ENCODE data around the gene PSAT1.

DNA sequence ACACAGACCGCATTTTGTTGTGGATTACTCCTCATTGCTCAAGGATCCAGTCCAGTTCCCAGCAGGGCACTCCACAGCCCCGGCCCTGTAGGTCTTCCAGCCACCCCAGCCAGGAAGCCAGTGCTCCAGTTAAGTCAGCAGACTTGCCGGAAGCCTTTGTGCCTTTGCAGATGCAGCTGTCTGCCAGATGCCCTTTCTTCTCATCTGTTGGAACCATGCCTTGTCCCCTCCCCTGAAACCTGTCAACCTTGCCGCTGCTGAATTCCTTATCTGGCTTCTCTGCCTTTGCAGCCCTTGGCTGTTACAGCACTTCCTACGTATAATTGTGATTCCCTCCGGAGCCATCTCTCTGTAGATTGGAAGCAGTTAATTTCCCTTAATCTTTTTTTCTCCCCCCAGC, 28.4 kb downstream of the PSAT1 start:
- TF ChIP-seq, protein P1, sequence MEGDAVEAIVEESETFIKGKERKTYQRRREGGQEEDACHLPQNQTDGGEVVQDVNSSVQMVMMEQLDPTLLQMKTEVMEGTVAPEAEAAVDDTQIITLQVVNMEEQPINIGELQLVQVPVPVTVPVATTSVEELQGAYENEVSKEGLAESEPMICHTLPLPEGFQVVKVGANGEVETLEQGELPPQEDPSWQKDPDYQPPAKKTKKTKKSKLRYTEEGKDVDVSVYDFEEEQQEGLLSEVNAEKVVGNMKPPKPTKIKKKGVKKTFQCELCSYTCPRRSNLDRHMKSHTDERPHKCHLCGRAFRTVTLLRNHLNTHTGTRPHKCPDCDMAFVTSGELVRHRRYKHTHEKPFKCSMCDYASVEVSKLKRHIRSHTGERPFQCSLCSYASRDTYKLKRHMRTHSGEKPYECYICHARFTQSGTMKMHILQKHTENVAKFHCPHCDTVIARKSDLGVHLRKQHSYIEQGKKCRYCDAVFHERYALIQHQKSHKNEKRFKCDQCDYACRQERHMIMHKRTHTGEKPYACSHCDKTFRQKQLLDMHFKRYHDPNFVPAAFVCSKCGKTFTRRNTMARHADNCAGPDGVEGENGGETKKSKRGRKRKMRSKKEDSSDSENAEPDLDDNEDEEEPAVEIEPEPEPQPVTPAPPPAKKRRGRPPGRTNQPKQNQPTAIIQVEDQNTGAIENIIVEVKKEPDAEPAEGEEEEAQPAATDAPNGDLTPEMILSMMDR (IDR thresholded peaks at IDR 0.05): no peak
- TF ChIP-seq POLR2A (IDR thresholded peaks at IDR 0.05): no peak
